ENCODE results near the gene ATG4B. TPM values are rescaled to one million over a fixed set of nuclear protein-coding genes. Genes with fewer than 3 reads are reported as not detected.
A peak's percentile ranks its signal among the peaks of the same experiment; 100 is the strongest.

The ATG4B gene
- total and polyA plus RNA-seq, 2 of the 8 experiments (the other 6 are each of a cell fraction or from before 2014, with no cell fraction given), result 103 to 155 TPM

GRCh38 chr2:241701149-241701398, 63.6 kb downstream of the ATG4B start (continued):
- TF ChIP-seq MAX (IDR thresholded peaks at IDR 0.05) (peak; percentile 95), RAD21 (IDR thresholded peaks at IDR 0.05 in 1 of 2, conservative IDR thresholded peaks at IDR 0.05 in 1 of 2; ENCODE audit: low read depth in 2 of 2, low read length in 2 of 2) (0 out of 4 replicates have a peak, but pooled peaks of 1 of the 2 experiments have one; percentile 19), SIX5 (IDR thresholded peaks at IDR 0.05; ENCODE audit: low read depth, low read length) (no peak), E2F6 (IDR thresholded peaks at IDR 0.05) (peak; percentile 82), YY1 (IDR thresholded peaks at IDR 0.05; ENCODE audit: low read depth, low read length) (peak; percentile 70; the same call in 1 of the 2 replicates), JUND (IDR thresholded peaks at IDR 0.05; ENCODE audit: low read length) (peak; percentile 17; the same call in 1 of the 2 replicates), ASH2L (IDR thresholded peaks at IDR 0.05; ENCODE audit: low read length) (no peak), CHD2 (IDR thresholded peaks at IDR 0.05; ENCODE audit: low read length) (0 out of 2 replicates have a peak, but pooled peaks have one; percentile 32), RBBP5 (IDR thresholded peaks at IDR 0.05; ENCODE audit: borderline replicate concordance, low read depth, low read length) (no peak), RXRA (IDR thresholded peaks at IDR 0.05; ENCODE audit: insufficient read depth, low read depth, low read length) (no peak), CBX8 (IDR thresholded peaks at IDR 0.05; ENCODE audit: borderline replicate concordance, low read depth, low read length) (no peak)
- TF ChIP-seq, protein P1, sequence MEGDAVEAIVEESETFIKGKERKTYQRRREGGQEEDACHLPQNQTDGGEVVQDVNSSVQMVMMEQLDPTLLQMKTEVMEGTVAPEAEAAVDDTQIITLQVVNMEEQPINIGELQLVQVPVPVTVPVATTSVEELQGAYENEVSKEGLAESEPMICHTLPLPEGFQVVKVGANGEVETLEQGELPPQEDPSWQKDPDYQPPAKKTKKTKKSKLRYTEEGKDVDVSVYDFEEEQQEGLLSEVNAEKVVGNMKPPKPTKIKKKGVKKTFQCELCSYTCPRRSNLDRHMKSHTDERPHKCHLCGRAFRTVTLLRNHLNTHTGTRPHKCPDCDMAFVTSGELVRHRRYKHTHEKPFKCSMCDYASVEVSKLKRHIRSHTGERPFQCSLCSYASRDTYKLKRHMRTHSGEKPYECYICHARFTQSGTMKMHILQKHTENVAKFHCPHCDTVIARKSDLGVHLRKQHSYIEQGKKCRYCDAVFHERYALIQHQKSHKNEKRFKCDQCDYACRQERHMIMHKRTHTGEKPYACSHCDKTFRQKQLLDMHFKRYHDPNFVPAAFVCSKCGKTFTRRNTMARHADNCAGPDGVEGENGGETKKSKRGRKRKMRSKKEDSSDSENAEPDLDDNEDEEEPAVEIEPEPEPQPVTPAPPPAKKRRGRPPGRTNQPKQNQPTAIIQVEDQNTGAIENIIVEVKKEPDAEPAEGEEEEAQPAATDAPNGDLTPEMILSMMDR (IDR thresholded peaks at IDR 0.05; ENCODE audit: control extremely low read depth in 1 of 3, insufficient read depth in 1 of 3, low read depth in 1 of 3, low read length in 3 of 3), result peak in 2 of 3 experiments; percentile 59 to 70; a peak in 3 of 4 replicates

All from H1 (cell line).